K562 (cell line): Measurements from ENCODE around the gene RPS8. TPM values are rescaled to one million over a fixed set of nuclear protein-coding genes. Genes with fewer than 3 reads are reported as not detected.

Source experiments
- BCOR ChIP-seq: fragments of 450-650 bp; IDR thresholded peaks from 2 replicates; pipeline ENCODE4 v1.6.1; 2016
- EWSR1 ChIP-seq: fragments of 450-650 bp; IDR thresholded peaks from 2 replicates; pipeline ENCODE4 v1.6.1; 2018; ENCODE audit warnings: borderline replicate concordance, mild to moderate bottlenecking, low read depth, moderate library complexity; ENCODE audit not compliant: partially characterized antibody
- FOSL1 ChIP-seq: fragments of 200-800 bp; sonication (Bioruptor generic); conservative IDR thresholded peaks from 2 replicates; pipeline ENCODE4 v1.6.1; 2016; ENCODE audit warnings: missing genetic modification characterization, missing compliant biosample characterization
- JUN ChIP-seq, 2 experiments: sonication (generic) in 1 of 2; formaldehyde crosslinking in 1 of 2; IDR thresholded peaks; 2 replicates each; pipeline versions ENCODE4 v1.6.1 to v1.8.0; 2012 to 2022; ENCODE audit warnings: borderline replicate concordance in 2 of 2, mild to moderate bottlenecking in 2 of 2, improper control_type of control experiment in 1 of 2, low read depth in 1 of 2, low read length in 1 of 2, missing genetic modification reagents in 1 of 2
- SMARCE1 ChIP-seq: fragments of 450-650 bp; IDR thresholded peaks from 2 replicates; pipeline ENCODE4 v1.7.1; 2016; ENCODE audit warnings: mild to moderate bottlenecking
- polyA plus RNA-seq, 8 experiments: library from polyadenylated mRNA; depleted of rRNA in 4 of 8; stranded (reverse) in 5 of 8; unstranded in 3 of 8; fragments of >200 nt; fragmentation: Nextera tagmentation in 2 of 8; fragmentation: Illumina TruSeq in 1 of 8; extraction: Ambion mirVana in 2 of 8; extraction: Trizol in 1 of 8; gene quantifications; 2 replicates each; pipeline versions ENCODE4 v1.2.1 to v1.2.3, GENCODE V29; 2011 to 2014; ENCODE audit warnings: inconsistent platforms in 1 of 8, missing spikeins in 1 of 8
- total RNA-seq, 7 experiments: library from RNA; depleted of rRNA in 6 of 7; stranded (reverse); fragments of >200 nt in 6 of 7; fragmentation: Illumina TruSeq in 2 of 7; extraction: Trizol in 2 of 7; gene quantifications; 2 replicates each; pipeline versions ENCODE4 v1.2.1 to v1.2.3, GENCODE V29; 2011 to 2021; ENCODE audit warnings: low replicate concordance in 1 of 7
- TF ChIP-seq, protein P1 (sequence below): fragments of 200-600 bp; sonication (generic); IDR thresholded peaks from one replicate; pipeline ENCODE4 v1.6.1; 2012; ENCODE audit warnings: mild to moderate bottlenecking, low read depth, low read length, inconsistent platforms
- TF ChIP-seq, protein P2 (sequence below): fragments of 450-650 bp; formaldehyde crosslinking; conservative IDR thresholded peaks from 2 replicates; pipeline ENCODE4 v1.4.0; 2022; ENCODE audit warnings: mild to moderate bottlenecking, missing genetic modification characterization
- TF ChIP-seq, protein P3 (sequence below): IDR thresholded peaks from 2 replicates; pipeline ENCODE4 v1.6.1; 2016; ENCODE audit warnings: missing genetic modification characterization, missing compliant biosample characterization
- TF ChIP-seq, protein P4 (sequence below): fragments of 250-450 bp; sonication (Bioruptor Pico); IDR thresholded peaks from 2 replicates; pipeline ENCODE4 v1.4.0; 2020; ENCODE audit warnings: mild to moderate bottlenecking

Gene RPS8
- total and polyA plus RNA-seq, 9 of the 15 experiments (the other 6 are each of a cell fraction or from before 2014, with no cell fraction given), result 2,431 to 4,168 (median 3,109) TPM

DNA sequence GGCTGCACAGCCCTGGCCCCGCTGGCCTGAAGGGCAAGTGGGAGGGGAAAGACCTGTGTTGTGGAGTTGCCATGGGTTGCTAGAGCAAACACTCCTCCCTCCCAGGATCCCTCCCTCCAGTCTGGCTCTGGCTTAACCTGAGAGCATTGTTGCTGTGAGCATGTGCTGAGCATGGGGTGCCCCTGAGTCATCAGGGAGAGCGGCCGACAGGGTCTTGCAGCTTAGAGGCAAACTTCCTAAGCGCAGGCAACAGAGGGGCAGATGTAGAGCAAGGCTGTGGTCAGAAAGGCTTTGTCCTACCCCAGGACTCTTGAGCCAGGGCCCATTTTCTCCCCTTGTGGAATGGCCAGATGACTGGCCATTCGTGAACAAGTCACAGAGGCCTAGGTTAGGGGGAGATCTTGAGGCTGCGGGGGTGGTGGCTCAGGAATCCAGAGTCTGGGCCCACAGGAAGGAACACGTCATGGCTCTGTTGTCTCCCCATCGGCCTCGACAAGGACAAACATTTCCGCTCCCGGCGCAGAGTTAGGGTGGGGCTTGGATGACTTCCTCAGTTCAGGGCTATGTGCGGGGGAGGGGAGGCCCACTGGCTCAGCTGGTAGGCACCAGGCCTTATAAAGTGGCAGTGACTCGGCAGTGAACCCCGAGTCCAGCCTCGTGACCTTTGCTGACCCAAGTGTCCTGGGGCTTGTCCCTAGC lies 32.2 kb downstream of the RPS8 start (continued):
- TF ChIP-seq, protein P1, sequence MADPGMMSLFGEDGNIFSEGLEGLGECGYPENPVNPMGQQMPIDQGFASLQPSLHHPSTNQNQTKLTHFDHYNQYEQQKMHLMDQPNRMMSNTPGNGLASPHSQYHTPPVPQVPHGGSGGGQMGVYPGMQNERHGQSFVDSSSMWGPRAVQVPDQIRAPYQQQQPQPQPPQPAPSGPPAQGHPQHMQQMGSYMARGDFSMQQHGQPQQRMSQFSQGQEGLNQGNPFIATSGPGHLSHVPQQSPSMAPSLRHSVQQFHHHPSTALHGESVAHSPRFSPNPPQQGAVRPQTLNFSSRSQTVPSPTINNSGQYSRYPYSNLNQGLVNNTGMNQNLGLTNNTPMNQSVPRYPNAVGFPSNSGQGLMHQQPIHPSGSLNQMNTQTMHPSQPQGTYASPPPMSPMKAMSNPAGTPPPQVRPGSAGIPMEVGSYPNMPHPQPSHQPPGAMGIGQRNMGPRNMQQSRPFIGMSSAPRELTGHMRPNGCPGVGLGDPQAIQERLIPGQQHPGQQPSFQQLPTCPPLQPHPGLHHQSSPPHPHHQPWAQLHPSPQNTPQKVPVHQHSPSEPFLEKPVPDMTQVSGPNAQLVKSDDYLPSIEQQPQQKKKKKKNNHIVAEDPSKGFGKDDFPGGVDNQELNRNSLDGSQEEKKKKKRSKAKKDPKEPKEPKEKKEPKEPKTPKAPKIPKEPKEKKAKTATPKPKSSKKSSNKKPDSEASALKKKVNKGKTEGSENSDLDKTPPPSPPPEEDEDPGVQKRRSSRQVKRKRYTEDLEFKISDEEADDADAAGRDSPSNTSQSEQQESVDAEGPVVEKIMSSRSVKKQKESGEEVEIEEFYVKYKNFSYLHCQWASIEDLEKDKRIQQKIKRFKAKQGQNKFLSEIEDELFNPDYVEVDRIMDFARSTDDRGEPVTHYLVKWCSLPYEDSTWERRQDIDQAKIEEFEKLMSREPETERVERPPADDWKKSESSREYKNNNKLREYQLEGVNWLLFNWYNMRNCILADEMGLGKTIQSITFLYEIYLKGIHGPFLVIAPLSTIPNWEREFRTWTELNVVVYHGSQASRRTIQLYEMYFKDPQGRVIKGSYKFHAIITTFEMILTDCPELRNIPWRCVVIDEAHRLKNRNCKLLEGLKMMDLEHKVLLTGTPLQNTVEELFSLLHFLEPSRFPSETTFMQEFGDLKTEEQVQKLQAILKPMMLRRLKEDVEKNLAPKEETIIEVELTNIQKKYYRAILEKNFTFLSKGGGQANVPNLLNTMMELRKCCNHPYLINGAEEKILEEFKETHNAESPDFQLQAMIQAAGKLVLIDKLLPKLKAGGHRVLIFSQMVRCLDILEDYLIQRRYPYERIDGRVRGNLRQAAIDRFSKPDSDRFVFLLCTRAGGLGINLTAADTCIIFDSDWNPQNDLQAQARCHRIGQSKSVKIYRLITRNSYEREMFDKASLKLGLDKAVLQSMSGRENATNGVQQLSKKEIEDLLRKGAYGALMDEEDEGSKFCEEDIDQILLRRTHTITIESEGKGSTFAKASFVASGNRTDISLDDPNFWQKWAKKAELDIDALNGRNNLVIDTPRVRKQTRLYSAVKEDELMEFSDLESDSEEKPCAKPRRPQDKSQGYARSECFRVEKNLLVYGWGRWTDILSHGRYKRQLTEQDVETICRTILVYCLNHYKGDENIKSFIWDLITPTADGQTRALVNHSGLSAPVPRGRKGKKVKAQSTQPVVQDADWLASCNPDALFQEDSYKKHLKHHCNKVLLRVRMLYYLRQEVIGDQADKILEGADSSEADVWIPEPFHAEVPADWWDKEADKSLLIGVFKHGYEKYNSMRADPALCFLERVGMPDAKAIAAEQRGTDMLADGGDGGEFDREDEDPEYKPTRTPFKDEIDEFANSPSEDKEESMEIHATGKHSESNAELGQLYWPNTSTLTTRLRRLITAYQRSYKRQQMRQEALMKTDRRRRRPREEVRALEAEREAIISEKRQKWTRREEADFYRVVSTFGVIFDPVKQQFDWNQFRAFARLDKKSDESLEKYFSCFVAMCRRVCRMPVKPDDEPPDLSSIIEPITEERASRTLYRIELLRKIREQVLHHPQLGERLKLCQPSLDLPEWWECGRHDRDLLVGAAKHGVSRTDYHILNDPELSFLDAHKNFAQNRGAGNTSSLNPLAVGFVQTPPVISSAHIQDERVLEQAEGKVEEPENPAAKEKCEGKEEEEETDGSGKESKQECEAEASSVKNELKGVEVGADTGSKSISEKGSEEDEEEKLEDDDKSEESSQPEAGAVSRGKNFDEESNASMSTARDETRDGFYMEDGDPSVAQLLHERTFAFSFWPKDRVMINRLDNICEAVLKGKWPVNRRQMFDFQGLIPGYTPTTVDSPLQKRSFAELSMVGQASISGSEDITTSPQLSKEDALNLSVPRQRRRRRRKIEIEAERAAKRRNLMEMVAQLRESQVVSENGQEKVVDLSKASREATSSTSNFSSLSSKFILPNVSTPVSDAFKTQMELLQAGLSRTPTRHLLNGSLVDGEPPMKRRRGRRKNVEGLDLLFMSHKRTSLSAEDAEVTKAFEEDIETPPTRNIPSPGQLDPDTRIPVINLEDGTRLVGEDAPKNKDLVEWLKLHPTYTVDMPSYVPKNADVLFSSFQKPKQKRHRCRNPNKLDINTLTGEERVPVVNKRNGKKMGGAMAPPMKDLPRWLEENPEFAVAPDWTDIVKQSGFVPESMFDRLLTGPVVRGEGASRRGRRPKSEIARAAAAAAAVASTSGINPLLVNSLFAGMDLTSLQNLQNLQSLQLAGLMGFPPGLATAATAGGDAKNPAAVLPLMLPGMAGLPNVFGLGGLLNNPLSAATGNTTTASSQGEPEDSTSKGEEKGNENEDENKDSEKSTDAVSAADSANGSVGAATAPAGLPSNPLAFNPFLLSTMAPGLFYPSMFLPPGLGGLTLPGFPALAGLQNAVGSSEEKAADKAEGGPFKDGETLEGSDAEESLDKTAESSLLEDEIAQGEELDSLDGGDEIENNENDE, result peak; percentile 29
- TF ChIP-seq, protein P2, sequence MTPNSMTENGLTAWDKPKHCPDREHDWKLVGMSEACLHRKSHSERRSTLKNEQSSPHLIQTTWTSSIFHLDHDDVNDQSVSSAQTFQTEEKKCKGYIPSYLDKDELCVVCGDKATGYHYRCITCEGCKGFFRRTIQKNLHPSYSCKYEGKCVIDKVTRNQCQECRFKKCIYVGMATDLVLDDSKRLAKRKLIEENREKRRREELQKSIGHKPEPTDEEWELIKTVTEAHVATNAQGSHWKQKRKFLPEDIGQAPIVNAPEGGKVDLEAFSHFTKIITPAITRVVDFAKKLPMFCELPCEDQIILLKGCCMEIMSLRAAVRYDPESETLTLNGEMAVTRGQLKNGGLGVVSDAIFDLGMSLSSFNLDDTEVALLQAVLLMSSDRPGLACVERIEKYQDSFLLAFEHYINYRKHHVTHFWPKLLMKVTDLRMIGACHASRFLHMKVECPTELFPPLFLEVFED (CRISPR knock-in tag), result peak; percentile 79
- TF ChIP-seq, protein P3, sequence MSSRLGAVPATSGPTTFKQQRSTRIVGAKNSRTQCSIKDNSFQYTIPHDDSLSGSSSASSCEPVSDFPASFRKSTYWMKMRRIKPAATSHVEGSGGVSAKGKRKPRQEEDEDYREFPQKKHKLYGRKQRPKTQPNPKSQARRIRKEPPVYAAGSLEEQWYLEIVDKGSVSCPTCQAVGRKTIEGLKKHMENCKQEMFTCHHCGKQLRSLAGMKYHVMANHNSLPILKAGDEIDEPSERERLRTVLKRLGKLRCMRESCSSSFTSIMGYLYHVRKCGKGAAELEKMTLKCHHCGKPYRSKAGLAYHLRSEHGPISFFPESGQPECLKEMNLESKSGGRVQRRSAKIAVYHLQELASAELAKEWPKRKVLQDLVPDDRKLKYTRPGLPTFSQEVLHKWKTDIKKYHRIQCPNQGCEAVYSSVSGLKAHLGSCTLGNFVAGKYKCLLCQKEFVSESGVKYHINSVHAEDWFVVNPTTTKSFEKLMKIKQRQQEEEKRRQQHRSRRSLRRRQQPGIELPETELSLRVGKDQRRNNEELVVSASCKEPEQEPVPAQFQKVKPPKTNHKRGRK (tag), result no peak
- TF ChIP-seq JUN (IDR thresholded peaks at IDR 0.05; ENCODE audit: borderline replicate concordance, low read depth, low read length) (peak; percentile 46), JUN (CRISPR knock-in tag; IDR thresholded peaks at IDR 0.05; ENCODE audit: borderline replicate concordance) (peak; percentile 98; the same call in 1 of the 2 replicates), FOSL1 (tag) (peak; percentile 99), BCOR (no peak), SMARCE1 (peak; percentile 91), EWSR1 (no peak)
- TF ChIP-seq, protein P4, sequence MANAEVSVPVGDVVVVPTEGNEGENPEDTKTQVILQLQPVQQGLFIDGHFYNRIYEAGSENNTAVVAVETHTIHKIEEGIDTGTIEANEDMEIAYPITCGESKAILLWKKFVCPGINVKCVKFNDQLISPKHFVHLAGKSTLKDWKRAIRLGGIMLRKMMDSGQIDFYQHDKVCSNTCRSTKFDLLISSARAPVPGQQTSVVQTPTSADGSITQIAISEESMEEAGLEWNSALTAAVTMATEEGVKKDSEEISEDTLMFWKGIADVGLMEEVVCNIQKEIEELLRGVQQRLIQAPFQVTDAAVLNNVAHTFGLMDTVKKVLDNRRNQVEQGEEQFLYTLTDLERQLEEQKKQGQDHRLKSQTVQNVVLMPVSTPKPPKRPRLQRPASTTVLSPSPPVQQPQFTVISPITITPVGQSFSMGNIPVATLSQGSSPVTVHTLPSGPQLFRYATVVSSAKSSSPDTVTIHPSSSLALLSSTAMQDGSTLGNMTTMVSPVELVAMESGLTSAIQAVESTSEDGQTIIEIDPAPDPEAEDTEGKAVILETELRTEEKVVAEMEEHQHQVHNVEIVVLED (CRISPR knock-in tag), result peak; percentile 39; the same call in 1 of the 2 replicates
